H1 (cell line): ENCODE measurements around the gene FOXR2. TPM values are rescaled to one million over a fixed set of nuclear protein-coding genes. Genes with fewer than 3 reads are reported as not detected.

Experiments used
- ASH2L ChIP-seq: fragments of 200-600, 300-600 bp; sonication (generic); IDR thresholded peaks from one replicate; pipeline ENCODE4 v1.7.1; 2017; ENCODE audit warnings: low read length
- BACH1 ChIP-seq: IDR thresholded peaks from 2 replicates; pipeline ENCODE4 v1.6.1; 2012; ENCODE audit warnings: low read length, improper control_type of control experiment
- EP300 ChIP-seq, 2 experiments: IDR thresholded peaks; 1 replicate in 1 of 2; 2 replicates in 1 of 2; pipeline ENCODE4 v1.6.1; 2011 to 2012; ENCODE audit warnings: low read depth in 2 of 2, low read length in 2 of 2, mild to moderate bottlenecking in 2 of 2, borderline replicate concordance in 1 of 2, inconsistent platforms in 1 of 2, moderate library complexity in 1 of 2
- GABPA ChIP-seq: IDR thresholded peaks from 2 replicates; pipeline ENCODE4 v1.6.1; 2011; ENCODE audit warnings: mild to moderate bottlenecking, low read length, moderate library complexity, borderline replicate concordance; ENCODE audit not compliant: insufficient read depth
- KDM4A ChIP-seq: IDR thresholded peaks from one replicate; pipeline ENCODE4 v1.7.1; 2012; ENCODE audit warnings: low read depth, mild to moderate bottlenecking, moderate library complexity, low read length, inconsistent platforms; ENCODE audit not compliant: severe bottlenecking
- RXRA ChIP-seq: IDR thresholded peaks from 2 replicates; pipeline ENCODE4 v1.6.1; 2011; ENCODE audit warnings: low read depth, mild to moderate bottlenecking, low read length, moderate library complexity; ENCODE audit not compliant: insufficient read depth
- polyA plus RNA-seq, 7 experiments: library from polyadenylated mRNA; depleted of rRNA in 3 of 7; stranded (reverse) in 5 of 7; unstranded in 2 of 7; fragments of >200 nt in 5 of 7; fragments of 200-250 nt in 2 of 7; gene quantifications; 1 replicate in 5 of 7; 2 replicates in 1 of 7; 4 replicates in 1 of 7; pipeline versions ENCODE4 v1.2.1 to v1.2.3, GENCODE V29; 2011 to 2013; ENCODE audit warnings: missing spikeins in 2 of 7, mixed read lengths in 2 of 7
- total RNA-seq: library from RNA; stranded (reverse); fragmentation: NEBNext Ultra II Directional; extraction: Animal tissue kit (Norgen Biotek cat#: 25700); gene quantifications from 2 replicates; pipeline ENCODE4 v1.2.1, GENCODE V29; 2021

Gene FOXR2
- total and polyA plus RNA-seq, 2 of the 8 experiments (the other 6 are each of a cell fraction or from before 2014, with no cell fraction given), result not detected

DNA sequence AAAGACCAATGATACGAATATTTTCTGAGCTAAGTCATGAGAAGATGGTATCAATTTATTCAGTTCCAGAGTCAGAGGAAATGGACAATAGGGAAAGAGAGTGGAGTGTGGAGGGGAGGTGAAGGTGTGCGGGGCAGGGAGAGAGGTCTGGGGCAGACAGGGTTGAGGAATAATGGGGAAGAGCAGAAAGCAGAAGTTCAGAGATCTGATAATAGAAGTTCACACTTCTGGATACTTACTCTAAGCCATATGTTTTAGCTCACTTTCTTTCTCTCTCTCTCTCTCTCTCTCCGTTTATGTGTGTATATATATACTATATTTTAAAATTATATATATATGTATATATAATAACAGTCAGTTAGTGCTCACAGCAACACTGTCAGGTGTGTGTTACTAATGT lies 40.4 kb downstream of the FOXR2 start (continued):
- TF ChIP-seq EP300 (IDR thresholded peaks at IDR 0.05; ENCODE audit: borderline replicate concordance in 1 of 2, low read depth in 2 of 2, low read length in 2 of 2) (no peak), RXRA (no peak), ASH2L (no peak), GABPA (no peak), KDM4A (no peak), BACH1 (no peak)
